Measurements from ENCODE around the gene GIPC2.
A peak's percentile ranks its signal among the peaks of the same experiment; 100 is the strongest.

Gene GIPC2

DNA sequence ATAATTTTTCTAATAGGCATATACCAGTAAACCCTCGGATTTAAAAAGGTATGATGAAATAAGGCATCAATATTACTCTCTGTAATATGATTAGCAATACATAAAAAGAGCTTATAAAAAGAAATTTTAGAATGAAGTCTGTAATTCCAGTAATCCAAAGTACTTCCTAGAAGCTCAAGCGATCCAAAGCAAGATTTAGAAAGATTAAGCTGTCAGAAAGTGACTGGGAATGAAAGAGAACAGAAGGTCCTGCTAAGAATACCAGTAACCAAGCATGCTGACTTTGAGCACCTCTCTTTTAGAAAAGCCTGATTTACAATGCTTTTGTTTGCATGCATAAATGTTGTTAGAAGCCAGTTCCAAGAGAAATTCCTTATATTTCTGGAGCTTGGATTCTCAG, 125.1 kb downstream of the GIPC2 start:
- H3K27ac ChIP-seq = no peak overlapping the region
- CTCF ChIA-PET = no interaction called here
- POLR2A ChIA-PET (ENCODE audit: low non-redundant PET) = no interaction called here
- no peak for TF ChIP-seq CTCF (conservative IDR thresholded peaks at IDR 0.05; ENCODE audit: low read depth)
- DNase-seq (ENCODE audit: low spot score) = no peak

DNA sequence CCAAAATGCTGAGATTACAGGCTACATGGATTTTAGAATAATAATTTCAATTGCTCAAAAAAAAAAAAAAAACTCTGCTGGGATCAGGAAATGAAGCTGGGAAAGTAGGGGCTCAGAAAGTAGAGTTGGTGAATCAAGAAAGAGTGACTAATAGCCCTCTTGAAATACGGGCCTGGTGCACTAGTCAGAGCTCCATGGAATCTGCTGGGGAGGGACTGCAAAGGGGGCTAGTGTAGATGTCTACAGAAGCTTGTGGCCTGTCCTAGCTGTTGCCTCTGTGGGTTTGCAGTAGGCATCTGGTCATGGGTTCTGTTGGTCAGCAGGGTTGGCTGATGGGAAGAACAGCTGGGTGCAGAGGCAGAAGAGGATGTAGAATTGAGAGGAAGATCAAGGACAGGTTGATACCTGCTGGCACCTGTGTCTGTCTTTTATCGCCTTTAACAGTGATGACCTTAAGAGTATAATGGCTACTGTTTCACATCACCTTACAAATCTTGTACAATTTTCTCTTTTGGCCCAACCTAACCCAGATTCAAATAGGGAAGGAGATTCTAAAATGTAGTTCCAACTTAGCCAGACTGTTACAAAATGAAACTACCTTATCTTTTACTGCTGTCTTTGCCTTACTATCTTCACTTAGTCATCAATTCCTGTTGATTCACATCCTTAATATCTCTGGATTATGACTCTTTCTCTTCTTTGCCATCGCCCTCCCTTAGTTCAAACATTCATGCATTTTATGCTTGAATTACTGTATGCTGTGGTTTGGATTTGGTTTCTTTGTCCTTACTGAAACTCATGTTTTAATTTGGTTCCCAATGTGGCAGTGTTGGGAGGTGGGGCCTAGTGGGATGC, 126.2 kb downstream of the GIPC2 start:
- DNase-seq (ENCODE audit: low spot score) = peak; percentile 64
- POLR2A ChIA-PET (ENCODE audit: low non-redundant PET) = no interaction called here
- no peak for TF ChIP-seq CTCF (conservative IDR thresholded peaks at IDR 0.05; ENCODE audit: low read depth)
- CTCF ChIA-PET = no interaction called here
- peak overlapping the region; percentile 84 for H3K27ac ChIP-seq

DNA sequence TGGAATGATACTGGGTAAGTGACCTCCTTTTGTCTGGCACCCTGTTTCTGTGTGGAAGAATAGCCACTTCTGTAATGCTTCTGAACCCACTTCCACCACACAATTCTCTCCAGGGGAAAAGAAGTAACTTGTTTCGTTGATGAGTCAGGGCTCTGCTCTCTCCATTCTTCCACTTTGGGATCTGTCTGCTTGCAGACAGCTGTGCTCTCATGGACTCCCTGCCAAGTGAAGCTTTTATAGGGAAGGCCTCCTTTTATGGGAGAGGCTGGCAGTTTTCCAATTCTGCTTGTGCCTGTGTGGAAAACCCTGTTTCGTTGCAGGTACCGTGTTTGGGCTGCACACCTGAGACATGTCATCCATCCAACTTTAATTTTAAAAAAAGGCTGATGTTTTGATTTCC, 130.7 kb downstream of the GIPC2 start:
- H3K27ac ChIP-seq = peak overlapping the region; percentile 88
- POLR2A ChIA-PET (ENCODE audit: low non-redundant PET) = no interaction called here
- peak; percentile 66 for DNase-seq (ENCODE audit: low spot score)
- CTCF ChIA-PET = no interaction called here
- TF ChIP-seq CTCF (conservative IDR thresholded peaks at IDR 0.05; ENCODE audit: low read depth) = no peak

GRCh38 chr1:78177708-78178270, 132.0 kb downstream of the GIPC2 start:
- H3K27ac ChIP-seq = no peak overlapping the region
- no peak for TF ChIP-seq CTCF (conservative IDR thresholded peaks at IDR 0.05; ENCODE audit: low read depth)
- DNase-seq (ENCODE audit: low spot score) = no peak
- CTCF ChIA-PET = interaction anchor here (0.6 to 0.9 kb wide), 2 partner anchors 21 to 32 kb away, joined by 3 to 7 read pairs; no protein-coding TSS in a partner anchor
- POLR2A ChIA-PET (ENCODE audit: low non-redundant PET) = interaction anchor here (0.6 kb wide), 1 partner anchor 100 kb away, joined by 5 read pairs; no protein-coding TSS in a partner anchor

DNA sequence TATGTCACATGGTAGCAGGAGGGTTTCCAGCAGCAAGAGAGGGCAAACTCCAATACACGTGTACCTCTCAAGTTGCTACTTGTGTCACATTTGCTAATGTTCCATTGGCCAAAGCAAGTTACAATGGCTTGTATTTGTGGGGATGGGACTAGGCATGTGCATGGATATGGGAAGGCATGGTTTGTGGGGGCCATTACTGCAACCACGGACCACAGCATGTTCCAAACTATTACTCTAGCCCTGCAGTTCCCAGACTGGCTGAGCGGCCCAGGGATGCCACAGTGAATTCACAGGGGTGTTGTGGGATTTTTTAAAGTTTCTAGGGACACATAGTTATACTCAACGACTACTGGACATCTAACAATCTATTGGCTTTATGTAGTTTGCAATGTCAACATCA, 133.1 kb downstream of the GIPC2 start:
- no peak overlapping the region for H3K27ac ChIP-seq
- CTCF ChIA-PET = no interaction called here
- DNase-seq (ENCODE audit: low spot score) = no peak
- no peak for TF ChIP-seq CTCF (conservative IDR thresholded peaks at IDR 0.05; ENCODE audit: low read depth)
- POLR2A ChIA-PET (ENCODE audit: low non-redundant PET) = no interaction called here

GRCh38 chr1:78184460-78185072, 138.8 kb downstream of the GIPC2 start:
- H3K27ac ChIP-seq = no peak overlapping the region
- DNase-seq (ENCODE audit: low spot score) = no peak
- TF ChIP-seq CTCF (conservative IDR thresholded peaks at IDR 0.05; ENCODE audit: low read depth) = no peak
- ChIA-PET CTCF (no interaction called here), POLR2A (ENCODE audit: low non-redundant PET) (no interaction called here)
